AG10803 (cell line): ENCODE results near the gene PHF21B.
"Not testable (repeated sequence)": the region's sequence is repeated elsewhere in the genome, so short reads cannot be mapped to it uniquely, and the experiment has no call there.

ENCODE experiments used
- DNase-seq: peaks from one replicate; pipeline ENCODE4 v3.0.0; 2010; ENCODE audit warnings: low read depth
- H3K4me3 ChIP-seq: 2 replicates; pipeline ENCODE4 v1.5.1; 2011; ENCODE audit warnings: mild to moderate bottlenecking, low read length, control low read depth
- TF ChIP-seq, protein P1 (sequence below): conservative IDR thresholded peaks from 2 replicates; pipeline ENCODE4 v1.5.1; 2011; ENCODE audit warnings: mild to moderate bottlenecking, low read length, control low read depth, inconsistent platforms

Gene PHF21B

DNA sequence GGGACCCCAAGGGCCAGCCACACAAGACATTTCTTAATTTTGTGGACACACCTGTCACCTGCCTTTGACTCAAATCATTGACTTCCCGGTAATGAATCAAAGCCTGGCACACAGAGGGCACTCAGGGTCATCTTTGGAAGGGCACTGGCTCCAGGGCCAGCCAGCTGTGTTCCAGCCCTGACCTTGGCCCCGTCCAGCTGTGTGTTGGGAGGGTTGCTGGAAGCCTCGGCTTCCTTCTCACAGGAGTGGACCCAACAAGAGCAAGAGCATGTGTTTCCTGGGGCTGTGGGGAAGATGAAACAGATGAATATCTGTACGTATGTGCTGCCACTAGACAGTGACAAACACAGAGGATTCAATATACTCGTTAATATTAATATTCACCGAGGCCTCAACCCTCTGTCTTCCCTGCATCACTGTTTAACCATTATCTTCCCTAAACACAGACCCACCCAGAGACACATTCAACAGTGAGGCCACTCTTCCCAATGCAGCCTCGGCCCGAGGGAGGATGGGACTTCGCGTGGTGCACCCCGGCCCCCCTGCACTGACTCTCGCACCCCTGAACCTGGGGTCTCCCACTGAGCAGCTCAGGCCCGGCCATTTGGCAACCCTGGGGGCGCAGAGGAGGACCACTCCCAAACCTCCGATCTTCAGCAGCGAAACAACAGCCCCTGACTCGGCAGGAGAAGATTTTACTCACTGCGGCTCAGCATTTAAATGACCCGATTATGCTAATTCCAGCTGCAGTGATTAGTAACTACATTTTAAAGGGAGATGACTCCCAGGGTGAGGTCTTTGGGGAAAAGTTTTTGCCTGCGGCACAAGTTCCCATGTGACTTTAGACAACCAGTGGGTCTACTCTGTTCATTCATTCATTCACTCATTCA is 45.7 kb downstream of the PHF21B start:
- TF ChIP-seq, protein P1, sequence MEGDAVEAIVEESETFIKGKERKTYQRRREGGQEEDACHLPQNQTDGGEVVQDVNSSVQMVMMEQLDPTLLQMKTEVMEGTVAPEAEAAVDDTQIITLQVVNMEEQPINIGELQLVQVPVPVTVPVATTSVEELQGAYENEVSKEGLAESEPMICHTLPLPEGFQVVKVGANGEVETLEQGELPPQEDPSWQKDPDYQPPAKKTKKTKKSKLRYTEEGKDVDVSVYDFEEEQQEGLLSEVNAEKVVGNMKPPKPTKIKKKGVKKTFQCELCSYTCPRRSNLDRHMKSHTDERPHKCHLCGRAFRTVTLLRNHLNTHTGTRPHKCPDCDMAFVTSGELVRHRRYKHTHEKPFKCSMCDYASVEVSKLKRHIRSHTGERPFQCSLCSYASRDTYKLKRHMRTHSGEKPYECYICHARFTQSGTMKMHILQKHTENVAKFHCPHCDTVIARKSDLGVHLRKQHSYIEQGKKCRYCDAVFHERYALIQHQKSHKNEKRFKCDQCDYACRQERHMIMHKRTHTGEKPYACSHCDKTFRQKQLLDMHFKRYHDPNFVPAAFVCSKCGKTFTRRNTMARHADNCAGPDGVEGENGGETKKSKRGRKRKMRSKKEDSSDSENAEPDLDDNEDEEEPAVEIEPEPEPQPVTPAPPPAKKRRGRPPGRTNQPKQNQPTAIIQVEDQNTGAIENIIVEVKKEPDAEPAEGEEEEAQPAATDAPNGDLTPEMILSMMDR = no peak
- DNase-seq = no peak
- no peak overlapping the region for H3K4me3 ChIP-seq

DNA sequence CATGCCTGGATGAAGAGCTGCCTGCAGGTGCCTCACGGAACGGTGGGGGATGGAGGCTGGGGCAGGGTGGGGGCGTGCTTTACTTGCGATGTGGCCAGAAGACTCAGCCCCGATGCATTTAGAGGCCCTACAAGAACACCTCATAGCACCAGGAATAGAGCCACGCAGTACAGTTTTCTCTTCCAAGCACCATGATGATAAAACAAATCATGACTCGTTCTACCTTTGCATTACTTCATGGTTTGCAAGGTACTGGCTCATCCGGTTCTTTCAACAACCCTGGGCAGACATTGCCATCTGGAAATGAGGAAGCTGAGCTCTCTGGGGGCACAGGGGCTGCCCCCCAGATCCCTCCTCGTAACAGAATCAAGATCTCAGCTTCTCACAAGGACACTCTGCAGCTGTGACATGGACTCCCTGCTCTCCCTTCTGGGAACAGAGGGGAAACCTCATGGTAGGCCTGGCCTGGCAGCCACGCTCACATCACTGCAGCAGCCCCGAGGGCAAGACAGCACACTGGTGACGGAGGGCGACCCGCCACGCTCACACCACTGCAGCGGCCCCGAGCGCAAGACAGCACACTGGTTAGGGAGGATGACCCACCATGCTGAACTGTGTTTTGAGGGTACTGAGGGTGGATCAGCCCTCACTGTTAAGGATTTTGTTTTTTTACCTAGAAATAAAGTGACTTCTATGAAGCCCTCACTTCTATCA is 46.9 kb downstream of the PHF21B start:
- no peak for DNase-seq
- TF ChIP-seq, protein P1 = no peak
- H3K4me3 ChIP-seq = no peak overlapping the region

DNA sequence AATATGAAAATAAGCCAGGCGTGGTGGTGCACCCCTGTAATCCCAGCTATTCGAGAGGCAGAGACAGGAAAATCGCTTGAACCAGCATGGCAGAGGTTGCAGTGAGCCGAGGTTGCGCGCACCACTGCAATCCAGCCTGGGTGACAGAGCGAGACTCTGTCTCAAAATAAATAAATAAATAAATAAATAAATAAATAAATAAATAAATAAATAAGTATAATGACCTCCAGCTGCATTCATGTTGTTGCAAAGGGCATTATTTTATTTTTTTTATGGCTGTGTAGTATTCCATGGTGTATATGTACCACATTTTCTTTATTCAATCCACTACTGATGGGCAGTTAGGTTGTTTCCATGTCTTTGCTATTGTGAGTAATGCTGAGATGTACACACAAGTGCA is 48.1 kb downstream of the PHF21B start:
- not testable (repeated sequence) for H3K4me3 ChIP-seq, DNase-seq

- TF ChIP-seq, protein P1 = peak; percentile 19
- H3K4me3 ChIP-seq = no peak overlapping the region
- DNase-seq = no peak
Measured at GRCh38 chr22:44956840-44957767, 52.7 kb downstream of the PHF21B start.

DNA sequence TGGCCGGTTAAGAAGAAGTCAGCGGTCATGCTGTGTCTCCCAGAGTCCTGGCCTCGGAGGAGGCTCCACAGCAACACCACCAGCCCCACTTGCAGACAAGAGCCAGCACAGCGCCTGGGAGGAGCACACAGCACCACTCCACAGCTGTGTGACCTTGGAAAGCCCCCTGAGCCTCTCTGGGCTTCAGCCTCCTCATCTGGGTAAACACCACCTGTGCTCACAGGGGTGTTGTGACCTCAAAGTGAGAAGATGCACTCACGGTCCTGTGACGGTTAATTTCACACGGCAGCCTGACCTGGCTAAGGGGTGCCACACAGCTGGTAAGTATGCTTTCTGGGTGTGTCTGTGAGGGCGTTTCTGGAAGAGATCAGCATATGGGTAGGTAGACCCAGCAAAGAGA is 54.7 kb downstream of the PHF21B start:
- TF ChIP-seq, protein P1 = no peak
- no peak for DNase-seq
- no peak overlapping the region for H3K4me3 ChIP-seq

DNA sequence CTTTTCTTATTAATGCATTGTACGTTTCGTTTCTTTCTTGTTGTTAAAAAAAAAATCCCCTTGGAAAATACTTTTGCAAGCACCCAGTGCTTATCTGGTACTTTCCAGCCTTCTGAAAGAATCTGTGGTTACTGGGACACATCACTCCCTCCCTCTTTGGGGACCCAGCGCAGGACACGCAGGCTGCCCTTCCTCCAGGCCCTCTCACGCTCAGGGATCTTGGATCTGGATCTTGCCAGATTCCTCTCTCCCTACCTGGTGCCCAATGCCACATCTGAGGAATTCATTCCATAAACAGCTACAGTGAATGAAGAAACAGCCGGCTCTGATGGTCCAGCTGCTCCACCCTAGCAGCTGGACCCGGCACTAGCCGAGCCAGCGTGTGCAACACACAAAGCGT is 55.7 kb downstream of the PHF21B start:
- no peak for DNase-seq
- TF ChIP-seq, protein P1 = no peak
- H3K4me3 ChIP-seq = no peak overlapping the region
